Thyroid gland (tissue), 4 donors: ENCODE results near the gene MACROH2A1.

Experiments used
- CTCF ChIP-seq, 6 experiments: fragments of 200-600 bp in 3 of 6; fragments of 450-650 bp in 3 of 6; sonication (generic) in 3 of 6; IDR thresholded peaks; one replicate each; pipeline ENCODE4 v1.5.1; 2016 to 2019; ENCODE audit warnings: antibody characterized with exemption in 6 of 6, mild to moderate bottlenecking in 2 of 6, inconsistent platforms in 1 of 6, moderate library complexity in 1 of 6
- POLR2A ChIP-seq, 2 donors: fragments of 450-650 bp; IDR thresholded peaks; one replicate each; pipeline ENCODE4 v1.6.1; 2017; ENCODE audit warnings: antibody characterized with exemption in 2 of 2, mild to moderate bottlenecking in 2 of 2, moderate library complexity in 1 of 2

DNA sequence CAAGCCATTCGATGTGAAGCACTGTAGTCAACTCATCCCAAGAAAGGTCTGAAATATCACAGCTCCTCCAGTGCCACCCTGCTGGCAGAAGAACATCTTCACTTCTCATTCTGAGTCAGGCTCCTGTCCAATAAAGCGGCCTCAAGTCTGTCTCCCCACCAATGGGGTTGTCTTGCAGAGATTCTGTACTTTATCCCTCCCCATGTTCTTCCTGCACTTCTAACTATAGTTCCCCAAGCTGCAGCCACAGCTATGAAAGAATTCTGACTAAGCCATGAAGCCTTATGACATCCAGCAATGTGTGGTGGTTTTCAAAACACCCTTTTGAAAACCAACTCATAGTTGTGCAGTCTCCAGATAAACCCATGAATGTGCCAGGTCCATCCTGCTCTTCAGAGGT is 6.8 kb downstream of the MACROH2A1 start:
- TF ChIP-seq CTCF (IDR thresholded peaks at IDR 0.05) (no peak), POLR2A (IDR thresholded peaks at IDR 0.05) (no peak)
